Measurements from ENCODE around the gene KRT8. TPM values are rescaled to one million over a fixed set of nuclear protein-coding genes. Genes with fewer than 3 reads are reported as not detected.
A peak's percentile ranks its signal among the peaks of the same experiment; 100 is the strongest.
"Not testable (repeated sequence)": the region's sequence is repeated elsewhere in the genome, so short reads cannot be mapped to it uniquely, and the experiment has no call there.

Gene KRT8
- total RNA-seq (100 to 1,000 TPM; 150 to 639 TPM), polyA plus RNA-seq (100 to 1,000 TPM; 425 to 538 TPM)
- long read RNA-seq, donor 1, partial matches to known transcripts = 157 of 171 reads
- long read RNA-seq, donor 1, other reads (novel, unspliced or antisense) = 5 of 171 reads
- long read RNA-seq, donor 2, partial matches to known transcripts = 156 of 159 reads
- long read RNA-seq, donor 2, other reads (novel, unspliced or antisense) = 0 of 159 reads
- long read RNA-seq, donor 3, partial matches to known transcripts = 234 of 236 reads
- long read RNA-seq, donor 3, other reads (novel, unspliced or antisense) = 0 of 236 reads
- long read RNA-seq, donor 4, partial matches to known transcripts = 117 of 118 reads
- long read RNA-seq, donor 4, other reads (novel, unspliced or antisense) = 0 of 118 reads
- long read RNA-seq, donor 5, partial matches to known transcripts = 148 of 165 reads
- long read RNA-seq, donor 5, other reads (novel, unspliced or antisense) = 10 of 165 reads

- not testable (repeated sequence) for H3K27me3 ChIP-seq (ENCODE audit: control insufficient read depth in 3 of 3, insufficient read depth in 3 of 3, low read length in 2 of 3); H3K36me3 ChIP-seq (ENCODE audit: control insufficient read depth in 4 of 4, insufficient read depth in 4 of 4, low read length in 4 of 4); H3K9me3 ChIP-seq (ENCODE audit: control insufficient read depth in 4 of 4, insufficient read depth in 3 of 4, low read length in 3 of 4)
- H3K4me1 ChIP-seq (ENCODE audit: control insufficient read depth in 5 of 5, insufficient read depth in 5 of 5, low read length in 5 of 5) = peaks cover 0 to 33% (median 4%) of the 10 kb centered on the region in 5 donors
- H3K9ac ChIP-seq (ENCODE audit: insufficient read depth in 1 of 2, low read length in 2 of 2) = peak within 1 kb of the TSS in 1 of 2 donors; percentile 17
- DNase-seq = peak; percentile 73 to 89 (median 88)
- peak within 1 kb of the TSS; percentile 61 for H3K4me3 ChIP-seq
- 71 to 86% methylated on average over 33 of the region's 33 CpGs for WGBS, 2 donors
- peak; percentile 75 for ATAC-seq (ENCODE audit: insufficient read depth, low FRiP score)
- peak within 1 kb of the TSS; percentile 78 to 92 for H3K27ac ChIP-seq (ENCODE audit: low read depth in 1 of 2, low read length in 1 of 2)
These were observed at the start of gene KRT8 for GRCh38 chr12:52904509-52905300. TSS of gene KRT8 (minus strand) at chr12:52905076. CDS start at chr12:52904981, 95 bp downstream.

- no peak overlapping the region for H3K4me3 ChIP-seq
- no peak overlapping the region for H3K27ac ChIP-seq (ENCODE audit: low read depth in 1 of 2, low read length in 1 of 2)
- TF ChIP-seq CTCF (IDR thresholded peaks at IDR 0.05; ENCODE audit: control extremely low read depth, extremely low read depth) = no peak
- no peaks in the 10 kb centered on the region for H3K9me3 ChIP-seq (ENCODE audit: control insufficient read depth in 4 of 4, insufficient read depth in 3 of 4, low read length in 3 of 4)
- H3K4me1 ChIP-seq (ENCODE audit: control insufficient read depth in 5 of 5, insufficient read depth in 5 of 5, low read length in 5 of 5) = peaks cover 0 to 13% (median 0%) of the 10 kb centered on the region in 5 donors
- H3K27me3 ChIP-seq (ENCODE audit: control insufficient read depth in 3 of 3, insufficient read depth in 3 of 3, low read length in 2 of 3) = no peaks in the 10 kb centered on the region
- 91 to 95% methylated on average over 7 of the region's 7 CpGs for WGBS, 2 donors
- H3K36me3 ChIP-seq (ENCODE audit: control insufficient read depth in 4 of 4, insufficient read depth in 4 of 4, low read length in 4 of 4) = peaks cover 0 to 2% (median 0%) of the 10 kb centered on the region in 4 donors
- H3K9ac ChIP-seq (ENCODE audit: insufficient read depth in 1 of 2, low read length in 2 of 2) = no peak overlapping the region
- ATAC-seq (ENCODE audit: insufficient read depth, low FRiP score) (no peak), DNase-seq (no peak)
These were observed 48.4 kb upstream of the KRT8 start for GRCh38 chr12:52953181-52953841.

- no peak for TF ChIP-seq CTCF (IDR thresholded peaks at IDR 0.05; ENCODE audit: control extremely low read depth, extremely low read depth)
- DNase-seq (no peak), ATAC-seq (ENCODE audit: insufficient read depth, low FRiP score) (no peak)
- Histone ChIP-seq H3K36me3 (ENCODE audit: control insufficient read depth in 4 of 4, insufficient read depth in 4 of 4, low read length in 4 of 4) (peaks cover 0 to 2% (median 0%) of the 10 kb centered on the region in 4 donors), H3K9me3 (ENCODE audit: control insufficient read depth in 4 of 4, insufficient read depth in 3 of 4, low read length in 3 of 4) (no peaks in the 10 kb centered on the region), H3K9ac (ENCODE audit: insufficient read depth in 1 of 2, low read length in 2 of 2) (no peak overlapping the region), H3K4me3 (no peak overlapping the region), H3K4me1 (ENCODE audit: control insufficient read depth in 5 of 5, insufficient read depth in 5 of 5, low read length in 5 of 5) (peaks cover 0 to 13% (median 0%) of the 10 kb centered on the region in 5 donors), H3K27me3 (ENCODE audit: control insufficient read depth in 3 of 3, insufficient read depth in 3 of 3, low read length in 2 of 3) (no peaks in the 10 kb centered on the region), H3K27ac (ENCODE audit: low read depth in 1 of 2, low read length in 1 of 2) (no peak overlapping the region)
- 62 to 71% methylated on average over 15 of the region's 15 CpGs for WGBS, 2 donors
These were observed 47.4 kb upstream of the KRT8 start for GRCh38 chr12:52952076-52952801.

Data from lung (tissue), 16 donors.